ENCODE results near the gene RESF1.

The RESF1 gene

DNA sequence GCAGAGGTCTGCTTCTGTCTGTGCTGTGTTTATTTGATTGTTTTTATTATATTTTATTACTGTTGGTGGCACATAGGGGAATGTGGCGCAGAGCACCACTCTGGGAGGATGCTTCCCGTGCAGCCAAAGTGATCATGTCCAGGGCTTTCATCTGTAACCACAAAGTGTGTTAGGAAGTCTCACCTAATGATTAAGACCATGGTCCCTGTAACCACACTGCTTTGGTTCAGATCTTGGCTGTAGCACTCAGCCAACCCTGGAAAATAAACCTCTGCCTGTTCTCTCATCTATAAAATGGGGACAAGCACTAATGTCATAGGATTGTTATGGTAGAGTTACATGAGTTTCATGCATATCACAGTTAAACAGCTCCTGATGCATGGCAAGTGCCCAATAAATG is 1.9 kb downstream of the RESF1 start:
- no peak for DNase-seq (ENCODE audit: low spot score)

DNA sequence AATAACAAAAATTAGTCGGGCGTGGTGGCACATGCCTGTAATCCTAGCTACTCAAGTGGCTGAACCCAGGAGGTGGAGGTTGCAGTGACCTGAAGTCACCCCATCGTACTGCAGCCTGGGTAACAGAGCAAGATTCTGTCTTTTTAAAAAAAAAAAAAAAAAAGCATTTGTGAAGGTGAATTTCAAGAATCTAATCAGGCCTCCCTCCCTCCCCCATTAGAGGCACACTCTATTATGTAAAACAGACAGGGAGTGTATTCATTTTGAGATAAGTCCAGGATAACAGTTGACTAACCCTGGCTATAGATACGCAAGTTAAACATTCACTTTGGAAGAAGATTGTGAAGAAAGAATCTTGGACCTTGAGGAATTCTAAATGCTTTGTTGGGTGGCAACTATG is 2.9 kb downstream of the RESF1 start:
- no peak for DNase-seq (ENCODE audit: low spot score)

DNA sequence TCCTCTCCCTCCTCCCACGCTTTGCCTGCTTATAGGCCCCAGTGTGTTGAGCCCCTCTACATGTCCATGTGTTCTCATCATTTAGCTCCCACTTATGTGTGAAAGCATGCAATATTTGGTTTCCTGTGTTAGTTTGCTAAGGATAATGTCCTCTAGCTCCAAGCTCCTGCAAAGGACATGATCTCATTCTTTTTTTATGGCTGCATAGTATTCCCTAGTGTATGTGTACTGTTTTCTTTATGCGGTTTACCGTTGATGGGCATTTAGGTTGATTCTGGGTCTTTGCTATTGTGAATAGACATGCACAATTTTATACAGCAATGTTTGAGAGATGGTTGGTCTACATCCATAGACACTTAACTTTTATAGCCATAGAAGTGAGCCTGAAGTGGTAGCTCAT is 5.1 kb downstream of the RESF1 start:
- no peak for DNase-seq (ENCODE audit: low spot score)

DNA sequence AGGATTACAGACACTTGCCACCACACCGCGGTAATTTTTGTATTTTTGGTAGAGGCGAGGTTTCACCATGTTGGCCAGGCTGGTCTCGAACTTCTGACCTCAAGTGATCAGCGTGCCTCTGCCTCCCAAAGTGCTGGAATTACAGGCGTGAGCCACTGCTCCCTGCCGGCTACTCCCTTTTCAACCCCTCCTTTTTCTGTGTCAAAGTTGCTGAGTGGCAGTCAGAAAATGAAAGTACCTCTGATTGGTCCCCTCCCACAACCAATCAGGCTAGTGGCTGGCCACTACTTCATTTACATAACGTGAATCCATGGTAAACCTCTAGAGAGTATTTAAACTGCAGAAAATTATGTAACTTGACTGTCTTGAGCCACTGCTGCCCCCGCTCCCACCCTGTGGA is 5.9 kb downstream of the RESF1 start:
- no peak for DNase-seq (ENCODE audit: low spot score)

DNA sequence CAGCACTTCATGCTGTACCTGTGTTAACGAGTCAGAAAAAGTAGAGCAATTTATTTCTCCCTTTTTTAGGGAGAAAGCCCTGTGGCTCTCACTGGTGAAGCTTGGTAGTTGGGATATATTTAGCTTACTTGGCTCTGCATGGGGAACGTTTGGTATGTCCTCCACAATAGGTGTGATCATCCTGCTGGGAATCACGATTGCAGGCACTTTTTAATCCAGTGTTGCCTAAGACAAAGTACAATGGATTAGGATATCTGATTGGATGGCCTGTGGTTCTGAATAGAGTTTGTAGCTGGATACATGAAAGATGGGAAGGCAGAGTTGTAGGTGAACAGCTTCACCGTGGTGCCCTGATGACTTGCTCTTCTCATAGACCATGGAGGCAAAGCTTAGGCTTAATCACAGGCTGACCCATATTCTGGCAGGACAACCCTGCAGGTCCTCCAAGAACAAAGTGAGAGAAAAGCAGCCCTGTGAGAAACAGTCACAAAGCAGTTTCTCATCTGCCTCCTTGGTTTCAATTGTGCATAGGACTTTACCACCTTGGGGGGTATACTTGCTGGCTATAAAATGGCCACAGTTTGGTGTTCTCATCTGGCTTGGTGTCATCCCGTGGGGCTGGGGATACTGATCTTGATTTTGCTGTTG is 7.5 kb downstream of the RESF1 start:
- DNase-seq (ENCODE audit: low spot score) = no peak

DNA sequence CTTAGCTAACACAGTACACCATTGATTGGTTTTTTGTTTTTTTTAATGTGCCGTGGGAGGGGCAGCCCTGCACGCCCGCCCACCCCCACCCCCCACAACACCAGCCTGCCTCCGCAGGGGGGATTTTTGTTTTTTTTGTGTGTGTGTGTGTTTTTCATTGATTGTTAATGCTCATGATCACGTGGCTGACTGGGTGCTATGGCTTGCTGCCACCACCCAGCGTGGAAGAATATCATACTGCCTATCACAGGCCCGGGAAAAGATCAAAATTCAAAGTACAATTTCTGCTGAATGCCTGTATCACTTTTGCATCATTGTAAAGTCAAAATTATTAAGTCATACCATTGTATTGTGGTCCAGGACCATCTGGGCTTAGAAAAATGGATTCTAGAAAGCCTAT is 8.3 kb downstream of the RESF1 start:
- no peak for DNase-seq (ENCODE audit: low spot score)

DNA sequence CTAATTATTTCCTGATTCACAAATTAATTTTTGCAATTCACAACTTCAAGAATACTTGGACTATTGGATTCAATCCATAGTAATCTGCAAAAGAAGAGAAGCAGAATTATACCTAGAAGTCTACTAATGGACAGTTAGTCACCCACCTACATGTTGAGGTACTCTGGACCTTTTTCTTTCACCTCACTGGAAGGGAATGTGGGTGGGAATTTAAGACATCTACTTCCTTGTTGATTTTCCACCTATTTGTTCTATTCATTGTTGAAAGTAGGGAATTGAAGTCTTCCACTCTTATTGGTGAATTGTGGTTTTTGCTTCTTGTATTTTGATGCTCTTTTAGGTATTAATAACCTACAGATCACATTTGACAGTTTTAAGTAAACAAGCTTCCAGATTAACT is 11.0 kb downstream of the RESF1 start:
- DNase-seq (ENCODE audit: low spot score) = no peak

DNA sequence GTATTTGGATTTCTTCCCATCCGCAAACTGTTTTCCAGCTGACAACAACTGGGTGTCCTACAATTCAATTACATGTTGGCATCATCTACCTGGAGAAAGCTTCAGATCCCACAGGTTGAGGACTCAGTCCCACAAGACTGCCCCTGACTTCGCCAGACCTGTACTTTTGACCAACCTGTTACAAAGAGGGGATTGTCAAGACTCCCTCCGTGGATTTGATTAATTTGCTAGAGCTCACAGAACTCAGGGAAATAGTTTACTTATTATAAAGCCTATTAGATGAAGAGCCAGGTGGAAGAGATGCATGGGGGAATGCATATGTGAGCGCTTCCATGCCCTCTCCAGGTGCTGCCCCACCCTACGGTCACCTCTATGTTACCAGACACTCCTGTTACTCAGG is 14.6 kb downstream of the RESF1 start:
- no peak for DNase-seq (ENCODE audit: low spot score)

DNA sequence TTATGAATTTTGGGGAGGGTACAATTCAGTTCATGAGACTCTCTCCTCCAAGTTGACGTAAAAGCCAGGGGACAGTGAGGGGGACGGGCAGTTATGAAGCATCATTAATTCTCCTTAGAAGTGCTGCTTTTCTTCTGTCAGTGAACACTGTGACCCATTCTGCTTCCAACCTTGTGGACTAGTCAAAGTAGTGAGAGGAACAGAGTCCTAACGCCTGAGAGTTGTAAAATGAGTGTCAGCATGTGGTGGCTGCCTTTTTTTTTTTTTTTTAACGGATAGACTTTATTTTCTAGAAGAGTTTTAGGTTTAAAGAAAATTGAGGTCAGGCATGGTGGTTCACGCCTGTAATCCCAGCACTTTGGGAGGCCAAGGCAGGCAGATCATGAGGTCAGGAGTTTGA is 15.5 kb downstream of the RESF1 start:
- no peak for DNase-seq (ENCODE audit: low spot score)

DNA sequence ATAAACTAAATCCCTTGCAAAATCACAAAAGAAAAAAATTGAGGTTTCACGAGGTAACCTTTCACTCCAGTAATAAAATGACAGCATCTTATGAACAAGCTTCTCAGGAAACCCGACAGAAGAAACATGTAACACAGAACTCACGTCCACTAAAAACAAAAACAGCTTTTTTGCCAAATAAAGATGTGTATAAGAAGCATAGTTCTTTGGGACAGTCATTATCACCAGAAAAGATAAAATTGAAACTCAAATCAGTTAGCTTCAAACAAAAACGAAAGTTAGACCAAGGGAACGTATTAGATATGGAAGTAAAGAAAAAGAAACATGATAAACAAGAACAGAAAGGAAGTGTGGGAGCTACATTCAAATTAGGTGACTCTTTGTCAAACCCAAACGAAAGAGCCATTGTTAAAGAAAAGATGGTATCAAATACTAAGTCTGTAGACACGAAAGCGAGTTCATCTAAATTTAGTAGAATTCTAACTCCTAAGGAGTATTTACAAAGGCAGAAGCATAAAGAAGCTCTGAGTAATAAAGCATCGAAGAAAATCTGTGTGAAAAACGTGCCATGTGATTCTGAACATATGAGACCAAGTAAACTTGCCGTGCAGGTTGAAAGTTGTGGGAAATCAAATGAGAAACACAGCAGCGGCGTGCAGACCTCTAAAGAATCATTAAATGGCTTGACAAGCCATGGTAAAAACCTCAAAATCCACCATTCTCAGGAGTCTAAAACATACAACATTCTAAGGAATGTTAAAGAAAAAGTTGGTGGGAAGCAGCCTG is 25.8 kb downstream of the RESF1 start:
- no peak for DNase-seq (ENCODE audit: low spot score)

DNA sequence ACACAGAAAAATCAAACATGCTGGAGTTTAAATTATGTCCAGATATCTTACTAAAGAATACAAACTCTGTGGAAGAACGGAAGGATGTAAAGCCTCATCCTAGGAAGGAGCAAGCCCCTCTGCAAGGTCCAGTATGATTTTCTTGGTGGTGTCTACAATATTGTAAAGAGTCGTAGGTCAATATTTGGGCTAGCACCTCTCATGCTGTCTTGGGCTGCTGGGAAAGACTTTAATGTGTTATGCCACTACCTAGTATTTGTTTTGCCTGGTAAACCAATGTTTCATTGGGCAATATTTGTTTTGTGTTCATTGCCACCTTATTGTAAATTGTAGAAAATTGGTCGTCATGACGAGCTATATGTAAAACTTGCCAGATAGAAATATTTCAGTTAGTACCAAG is 26.6 kb downstream of the RESF1 start:
- DNase-seq (ENCODE audit: low spot score) = no peak

DNA sequence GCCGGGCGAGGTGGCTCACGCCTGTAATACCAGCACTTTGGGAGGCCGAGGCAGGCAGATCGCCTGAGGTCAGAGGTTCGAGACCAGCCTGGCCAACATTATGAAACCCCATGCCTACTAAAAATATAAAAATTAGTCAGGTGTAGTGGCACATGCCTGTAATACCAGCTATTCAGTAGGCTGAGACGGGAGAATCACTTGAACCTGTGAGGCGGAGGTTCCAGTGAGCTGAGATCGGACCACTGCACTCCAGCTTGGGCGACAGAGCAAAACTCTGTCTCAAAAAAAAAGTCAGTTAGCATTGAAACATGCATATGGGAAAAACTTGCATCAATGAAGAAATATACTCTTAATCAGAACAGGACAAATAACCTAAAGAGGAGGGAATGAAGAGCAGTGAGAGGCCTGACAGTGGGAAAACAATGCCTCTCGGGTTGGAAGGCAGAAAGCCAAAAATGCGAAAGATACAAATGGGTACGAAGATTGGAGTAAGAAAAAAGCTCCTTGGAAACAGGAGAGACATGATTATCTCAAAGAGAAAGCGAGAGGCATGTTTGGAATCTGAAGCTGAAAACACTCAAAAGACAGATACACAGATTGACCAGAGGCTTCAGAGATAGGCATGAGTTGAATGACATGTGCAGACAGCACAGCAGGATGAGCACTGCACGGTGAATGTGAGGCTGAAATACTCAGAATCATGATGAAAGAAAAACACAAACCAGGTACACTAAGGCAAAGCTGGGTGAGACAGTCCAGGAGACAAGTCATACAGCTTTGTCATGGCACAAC is 30.6 kb downstream of the RESF1 start:
- no peak for DNase-seq (ENCODE audit: low spot score)

DNA sequence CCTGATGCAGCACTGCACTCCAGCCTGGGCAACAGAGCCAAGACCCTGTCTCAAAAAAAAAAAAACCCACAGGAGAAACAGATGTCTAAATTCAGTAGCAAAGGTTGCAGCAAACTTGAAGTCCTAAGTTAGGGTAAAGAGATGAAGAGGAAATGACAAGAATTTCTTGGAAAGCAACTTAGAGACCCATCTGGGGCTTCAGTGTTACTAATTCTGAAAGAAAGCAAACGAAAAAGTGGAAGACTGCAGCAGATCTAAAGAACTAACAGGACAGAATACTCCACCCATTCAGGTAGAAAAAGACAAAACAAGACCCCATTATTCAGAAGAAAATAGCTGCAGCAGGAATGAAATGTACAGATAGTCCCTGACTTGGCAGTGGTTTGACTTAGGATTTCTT is 31.9 kb downstream of the RESF1 start:
- no peak for DNase-seq (ENCODE audit: low spot score)

DNA sequence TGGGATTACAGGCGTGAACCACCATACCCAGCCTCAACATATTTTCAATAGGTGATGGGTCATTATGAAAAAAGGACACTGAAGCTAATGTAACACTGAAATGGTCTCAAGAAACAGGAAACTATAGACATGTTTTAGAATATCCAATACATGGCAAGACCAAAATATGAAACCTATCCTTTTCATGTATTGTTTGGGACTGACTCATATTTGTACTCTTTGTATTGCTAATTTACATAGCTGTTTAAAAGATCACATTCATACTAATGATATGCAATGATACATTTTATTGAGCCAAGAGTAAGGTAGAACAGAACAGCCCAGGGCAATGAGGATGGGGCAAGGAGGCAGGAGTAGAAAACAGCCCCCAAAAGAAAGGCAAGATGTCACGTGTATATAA is 32.6 kb downstream of the RESF1 start:
- no peak for DNase-seq (ENCODE audit: low spot score)

DNA sequence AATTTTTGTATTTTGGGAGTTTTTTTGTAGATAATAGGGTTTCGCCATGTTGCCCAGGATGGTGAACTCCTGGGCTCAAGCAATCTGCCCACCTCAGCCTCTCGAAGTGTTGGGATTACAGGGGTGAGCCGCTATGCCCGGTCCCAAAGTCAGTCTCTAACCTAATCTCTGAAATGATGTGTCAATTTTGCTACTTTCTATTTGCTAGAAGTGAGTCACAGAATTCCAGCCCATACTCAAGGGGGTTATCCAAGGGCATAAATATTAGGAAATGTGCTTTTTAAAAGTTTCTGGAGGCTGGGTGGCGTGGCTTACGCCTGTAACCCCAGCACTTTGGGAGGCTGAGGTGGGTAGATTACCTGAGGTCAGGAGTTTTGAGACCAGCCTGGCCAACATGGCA is 40.5 kb downstream of the RESF1 start:
- no peak for DNase-seq (ENCODE audit: low spot score)

DNA sequence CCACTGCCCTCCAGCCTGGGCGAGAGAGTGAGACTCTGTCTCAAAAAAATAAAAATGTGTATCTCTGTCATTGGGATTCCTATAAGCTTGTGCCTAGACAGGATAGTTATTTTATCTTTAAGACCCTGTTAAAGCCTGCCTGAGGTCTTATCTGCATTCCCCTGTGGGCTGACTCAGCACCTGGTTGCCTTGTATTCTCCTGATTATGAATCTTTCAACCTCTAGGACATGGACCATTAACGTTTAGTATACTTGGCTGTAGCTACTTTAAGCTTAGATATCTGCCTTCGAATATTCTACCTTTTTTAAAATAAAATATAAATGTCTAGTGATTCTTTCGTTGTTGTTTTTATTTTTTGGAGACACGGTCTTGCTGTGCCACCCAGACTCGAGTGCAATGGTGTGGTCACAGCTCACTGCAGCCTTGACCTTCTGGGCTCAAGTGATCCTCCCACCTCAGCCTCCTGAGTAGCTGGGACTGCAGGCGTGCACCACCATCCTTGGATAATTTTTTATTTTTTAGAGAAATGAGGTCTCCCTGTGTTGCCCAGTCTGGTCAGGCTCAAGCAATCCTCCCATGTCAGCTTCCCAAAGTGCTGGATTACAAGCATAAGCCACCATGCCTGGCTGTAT is 41.3 kb downstream of the RESF1 start:
- no peak for DNase-seq (ENCODE audit: low spot score)

DNA sequence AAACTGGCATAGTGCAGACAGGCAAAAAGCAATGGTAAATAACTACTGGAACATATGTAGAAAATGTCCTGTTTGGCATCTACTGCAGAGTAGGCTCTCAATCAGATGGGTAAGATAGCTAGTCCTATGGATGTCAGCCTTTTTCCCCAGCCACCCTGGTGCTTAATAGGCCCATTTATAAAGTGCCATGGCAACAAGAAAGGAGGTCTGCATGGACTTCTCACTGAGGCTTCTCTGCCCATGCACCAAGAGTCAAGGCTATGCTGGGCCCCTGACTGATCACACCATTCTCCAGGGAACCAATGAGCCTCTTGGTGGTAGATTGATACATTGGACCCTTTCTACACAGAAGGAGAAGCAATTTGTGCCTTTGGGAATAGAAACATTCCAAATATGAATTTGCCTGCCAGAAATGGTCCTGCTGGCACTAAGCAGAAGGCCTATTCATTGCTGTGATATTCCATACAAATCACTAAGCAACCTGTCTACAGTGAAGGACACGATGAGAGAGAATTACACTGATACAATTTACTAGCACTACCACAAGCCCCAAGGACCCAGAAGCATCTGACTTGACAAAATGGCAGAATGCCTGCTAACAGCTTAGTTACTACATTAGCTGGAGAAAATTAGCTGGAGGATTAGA is 43.8 kb downstream of the RESF1 start:
- no peak for DNase-seq (ENCODE audit: low spot score)

DNA sequence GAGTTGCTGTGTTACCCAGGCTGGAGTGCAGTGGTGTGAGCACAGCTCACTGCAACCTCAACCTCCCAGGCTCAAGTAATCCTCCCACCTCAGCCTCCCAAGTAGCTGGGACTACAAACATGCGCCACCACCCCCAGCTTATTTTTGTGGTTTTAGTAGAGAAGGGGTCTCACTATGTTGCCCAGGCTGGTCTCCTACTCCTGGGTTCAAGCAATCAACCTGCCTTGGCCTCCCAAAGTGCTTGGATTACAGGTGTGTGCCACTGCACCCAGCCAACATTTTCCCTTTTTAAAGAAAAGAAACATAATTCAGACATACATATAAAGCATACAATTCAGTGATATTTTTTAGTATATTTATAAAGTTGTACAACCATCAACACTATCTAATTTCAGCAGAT is 44.4 kb downstream of the RESF1 start:
- DNase-seq (ENCODE audit: low spot score) = no peak

DNA sequence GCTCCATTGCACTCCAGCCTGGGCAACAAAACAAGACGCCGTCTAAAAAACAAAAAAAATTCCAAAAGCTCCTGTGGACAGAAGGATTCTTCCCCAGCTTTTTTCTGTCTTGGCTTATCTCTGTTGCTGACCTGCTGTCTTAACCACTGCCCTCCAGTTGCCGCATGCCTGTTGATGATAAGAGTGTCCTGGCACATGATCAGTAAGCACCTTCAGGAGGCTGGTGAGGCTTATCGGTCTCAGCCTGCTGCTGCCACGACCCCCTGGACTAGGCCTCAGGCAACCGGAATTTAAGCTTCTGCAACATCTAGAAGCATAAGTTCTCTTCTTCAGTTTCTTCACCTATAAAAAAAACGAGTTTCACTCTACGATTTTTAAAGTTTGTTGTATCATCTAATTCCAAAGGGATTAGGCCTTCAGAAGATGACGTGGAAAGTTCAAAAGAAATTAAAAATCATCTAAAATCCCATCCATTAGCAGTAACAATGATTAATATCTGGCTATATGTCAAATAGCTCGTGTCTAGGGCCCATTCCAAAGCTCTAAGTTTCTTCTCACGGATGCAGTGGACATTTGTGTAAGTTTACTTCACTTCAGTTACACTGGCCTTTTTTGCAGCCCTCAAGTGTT is 46.4 kb downstream of the RESF1 start:
- DNase-seq (ENCODE audit: low spot score) = no peak

All from germinal center (tissue), 1 donor.